DOHH2 (cell line): Measurements from ENCODE around the gene NEURL3.

Source experiments
- H3F3A ChIP-seq: fragments of 200-600 bp; sonication (generic), shearing (Covaris generic); 2 replicates; pipeline ENCODE4 v1.6.0; 2016; ENCODE audit warnings: antibody characterized with exemption, mild to moderate bottlenecking; ENCODE audit not compliant: control insufficient read depth, insufficient read depth
- H3K27ac ChIP-seq: fragments of 200-600 bp; sonication (generic); 2 replicates; pipeline ENCODE4 v1.5.1; 2014; ENCODE audit warnings: low read depth, mild to moderate bottlenecking, low read length, moderate library complexity
- H3K27me3 ChIP-seq: fragments of 200-600 bp; sonication (generic); 2 replicates; pipeline ENCODE4 v1.6.1; 2014; ENCODE audit warnings: mild to moderate bottlenecking, low read length, mixed read lengths; ENCODE audit not compliant: control insufficient read depth
- H3K36me3 ChIP-seq: fragments of 200-600 bp; sonication (generic); 2 replicates; pipeline ENCODE4 v1.6.1; 2014; ENCODE audit warnings: mild to moderate bottlenecking, low read length, moderate library complexity, mixed read lengths; ENCODE audit not compliant: control insufficient read depth
- H3K4me1 ChIP-seq: fragments of 200-600 bp; sonication (generic); 2 replicates; pipeline ENCODE4 v1.6.1; 2014; ENCODE audit warnings: mild to moderate bottlenecking, low read length, mixed read lengths; ENCODE audit not compliant: control insufficient read depth
- H3K4me2 ChIP-seq: fragments of 200-600 bp; sonication (generic); 2 replicates; pipeline ENCODE4 v1.6.0; 2014; ENCODE audit warnings: mild to moderate bottlenecking, low read length, moderate library complexity
- H3K4me3 ChIP-seq: fragments of 200-600 bp; sonication (generic); 2 replicates; pipeline ENCODE4 v1.5.1; 2014; ENCODE audit warnings: mild to moderate bottlenecking, low read length, mixed read lengths
- H3K79me2 ChIP-seq: fragments of 200-600 bp; sonication (generic); 2 replicates; pipeline ENCODE4 v1.6.1; 2014; ENCODE audit warnings: mild to moderate bottlenecking, low read length, mixed read lengths; ENCODE audit not compliant: control insufficient read depth
- H3K9me2 ChIP-seq: fragments of 200-600 bp; sonication (generic); replicated peaks from 2 replicates; pipeline ENCODE4 v1.6.1; 2014; ENCODE audit warnings: mild to moderate bottlenecking, low read length, mixed read lengths; ENCODE audit not compliant: control insufficient read depth
- H3K9me3 ChIP-seq: fragments of 200-600 bp; sonication (generic); 2 replicates; pipeline ENCODE4 v1.6.1; 2014; ENCODE audit warnings: antibody characterized with exemption, low read length, mixed read lengths; ENCODE audit not compliant: control insufficient read depth, insufficient read depth
- H4K20me1 ChIP-seq: fragments of 200-600 bp; sonication (generic); 2 replicates; pipeline ENCODE4 v1.6.0; 2014; ENCODE audit warnings: low read depth, mild to moderate bottlenecking, antibody characterized with exemption, low read length, moderate library complexity; ENCODE audit not compliant: control insufficient read depth, insufficient read depth
- EZH2phosphoT487 ChIP-seq: fragments of 200-600 bp; sonication (generic); IDR thresholded peaks from 2 replicates; pipeline ENCODE4 v1.6.1; 2017; ENCODE audit warnings: borderline replicate concordance, mild to moderate bottlenecking, antibody characterized with exemption, low read length, moderate library complexity, mixed read lengths
- TF ChIP-seq, protein P1 (sequence below): fragments of 200-600 bp; sonication (generic); IDR thresholded peaks from one replicate; pipeline ENCODE4 v1.5.1; 2014; ENCODE audit warnings: antibody characterized with exemption, mild to moderate bottlenecking, low read depth, low read length; ENCODE audit not compliant: poor library complexity, severe bottlenecking

Gene NEURL3

DNA sequence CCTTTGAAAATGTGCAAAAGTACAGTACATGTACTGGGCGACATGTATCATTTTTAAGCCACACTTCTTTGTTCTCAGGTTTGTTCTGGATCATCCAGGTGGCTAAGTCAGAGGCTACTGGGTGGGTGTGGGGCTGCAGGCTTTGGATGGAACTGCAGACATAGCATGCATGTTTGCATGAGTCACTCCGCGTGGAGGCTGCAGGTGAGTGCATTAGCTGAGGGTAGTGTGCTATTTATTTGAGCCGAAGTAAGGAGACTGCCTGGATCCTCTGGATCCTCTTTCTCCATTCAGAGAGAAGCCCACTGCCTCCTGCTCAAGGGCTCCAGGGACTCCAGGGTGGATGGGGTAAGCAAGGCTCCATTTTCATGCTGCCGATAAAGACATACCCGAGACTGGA, 9.4 kb upstream of the NEURL3 start:
- H3K27me3 ChIP-seq: peaks cover 13% of the 10 kb centered on the region
- H3K9me3 ChIP-seq: peaks cover 4% of the 10 kb centered on the region; the same call in 1 of the 2 replicates
- peaks cover 5% of the 10 kb centered on the region for H3K4me1 ChIP-seq
- H3K27ac ChIP-seq: no peak overlapping the region
- no peaks in the 10 kb centered on the region for H3K36me3 ChIP-seq
- no peaks in the 10 kb centered on the region for H3F3A ChIP-seq
- no peak overlapping the region for H3K4me2 ChIP-seq
- no peaks in the 10 kb centered on the region for H3K9me2 ChIP-seq
- H4K20me1 ChIP-seq: no peaks in the 10 kb centered on the region
- no peaks in the 10 kb centered on the region for H3K79me2 ChIP-seq
- TF ChIP-seq EZH2phosphoT487: no peak
- TF ChIP-seq, protein P1, sequence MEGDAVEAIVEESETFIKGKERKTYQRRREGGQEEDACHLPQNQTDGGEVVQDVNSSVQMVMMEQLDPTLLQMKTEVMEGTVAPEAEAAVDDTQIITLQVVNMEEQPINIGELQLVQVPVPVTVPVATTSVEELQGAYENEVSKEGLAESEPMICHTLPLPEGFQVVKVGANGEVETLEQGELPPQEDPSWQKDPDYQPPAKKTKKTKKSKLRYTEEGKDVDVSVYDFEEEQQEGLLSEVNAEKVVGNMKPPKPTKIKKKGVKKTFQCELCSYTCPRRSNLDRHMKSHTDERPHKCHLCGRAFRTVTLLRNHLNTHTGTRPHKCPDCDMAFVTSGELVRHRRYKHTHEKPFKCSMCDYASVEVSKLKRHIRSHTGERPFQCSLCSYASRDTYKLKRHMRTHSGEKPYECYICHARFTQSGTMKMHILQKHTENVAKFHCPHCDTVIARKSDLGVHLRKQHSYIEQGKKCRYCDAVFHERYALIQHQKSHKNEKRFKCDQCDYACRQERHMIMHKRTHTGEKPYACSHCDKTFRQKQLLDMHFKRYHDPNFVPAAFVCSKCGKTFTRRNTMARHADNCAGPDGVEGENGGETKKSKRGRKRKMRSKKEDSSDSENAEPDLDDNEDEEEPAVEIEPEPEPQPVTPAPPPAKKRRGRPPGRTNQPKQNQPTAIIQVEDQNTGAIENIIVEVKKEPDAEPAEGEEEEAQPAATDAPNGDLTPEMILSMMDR: no peak
- no peak overlapping the region for H3K4me3 ChIP-seq

DNA sequence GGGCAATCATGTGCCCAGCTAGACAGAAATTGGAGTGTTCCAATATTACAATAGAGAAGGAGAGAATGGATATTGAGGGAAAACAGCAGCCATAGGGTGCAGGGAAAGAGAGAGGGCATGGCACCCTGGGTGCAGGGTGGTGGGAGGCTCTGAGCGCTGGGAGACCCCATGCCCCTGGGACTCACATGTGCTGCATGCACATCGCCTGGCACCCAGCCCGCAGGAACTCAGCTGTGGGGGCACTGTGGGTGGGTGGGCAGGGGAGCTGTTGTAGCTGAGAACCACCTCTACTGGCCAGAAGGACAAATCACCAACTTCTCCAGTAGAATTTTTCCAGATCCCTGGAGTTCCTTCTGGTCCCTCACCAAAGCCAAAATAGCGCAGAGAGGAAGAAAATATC, 7.2 kb upstream of the NEURL3 start:
- no peak overlapping the region for H3K27ac ChIP-seq
- no peak overlapping the region for H3K4me2 ChIP-seq
- no peak overlapping the region for H3K4me3 ChIP-seq
- no peaks in the 10 kb centered on the region for H3K36me3 ChIP-seq
- H3K9me3 ChIP-seq: peaks cover 4% of the 10 kb centered on the region; the same call in 1 of the 2 replicates
- H4K20me1 ChIP-seq: no peaks in the 10 kb centered on the region
- no peak for TF ChIP-seq EZH2phosphoT487
- TF ChIP-seq, protein P1: no peak
- no peaks in the 10 kb centered on the region for H3K9me2 ChIP-seq
- peaks cover 20% of the 10 kb centered on the region for H3K4me1 ChIP-seq
- peaks cover 15% of the 10 kb centered on the region for H3K27me3 ChIP-seq
- no peaks in the 10 kb centered on the region for H3F3A ChIP-seq
- H3K79me2 ChIP-seq: no peaks in the 10 kb centered on the region

DNA sequence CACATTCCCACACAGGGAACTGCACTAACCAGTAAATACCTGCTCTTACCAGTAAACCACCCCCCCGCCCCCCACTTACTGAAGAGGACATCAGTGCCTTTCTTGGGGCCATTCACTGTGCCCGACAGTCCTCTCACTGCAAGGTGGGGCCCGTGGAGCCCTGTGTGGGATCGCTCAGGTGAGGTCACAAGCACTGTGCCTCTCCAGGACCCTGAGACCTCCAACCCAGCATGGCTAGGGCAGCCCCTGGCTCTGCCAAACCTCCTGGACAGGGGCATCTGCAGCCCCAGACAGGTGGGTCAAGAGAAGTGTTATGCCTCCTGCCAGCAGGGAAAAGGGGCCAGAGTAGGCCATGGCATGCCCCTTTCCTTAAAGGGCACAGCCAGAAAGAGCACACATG, 6.7 kb upstream of the NEURL3 start:
- no peaks in the 10 kb centered on the region for H3K79me2 ChIP-seq
- no peaks in the 10 kb centered on the region for H3K36me3 ChIP-seq
- H3K4me3 ChIP-seq: no peak overlapping the region
- H3K4me2 ChIP-seq: no peak overlapping the region
- no peaks in the 10 kb centered on the region for H3K9me2 ChIP-seq
- TF ChIP-seq, protein P1: no peak
- TF ChIP-seq EZH2phosphoT487: no peak
- H3K9me3 ChIP-seq: no peaks in the 10 kb centered on the region
- no peak overlapping the region for H3K27ac ChIP-seq
- H3K4me1 ChIP-seq: peaks cover 20% of the 10 kb centered on the region
- H4K20me1 ChIP-seq: no peaks in the 10 kb centered on the region
- no peaks in the 10 kb centered on the region for H3F3A ChIP-seq
- peaks cover 15% of the 10 kb centered on the region for H3K27me3 ChIP-seq
